Common myeloid progenitor, CD34-positive (primary cell): Measurements from ENCODE around the gene TEK.

ENCODE experiments used
- CTCF ChIA-PET: fragments of 350-600 bp; sonication (Branson Sonifier 250); formaldehyde crosslinking; loops from one replicate; lab custom pipeline; 2021; ENCODE audit warnings: antibody characterized with exemption; lab: Charles Lee
- POLR2A ChIA-PET: fragments of 350-600 bp; sonication (Branson Sonifier 250); formaldehyde crosslinking; loops from one replicate; lab custom pipeline; 2021; ENCODE audit warnings: antibody characterized with exemption; lab: Charles Lee
- DNase-seq, 3 donors: peaks; one replicate each; pipeline versions ENCODE4 v3.0.0 to v3.0.0-alpha.2; 2013
- H3K27ac ChIP-seq, 2 experiments: 1 replicate in 1 of 2; 2 replicates in 1 of 2; pipeline ENCODE4 v1.7.0; 2013; ENCODE audit warnings: inconsistent platforms in 2 of 2, low read length in 2 of 2, mild to moderate bottlenecking in 2 of 2, low read depth in 1 of 2, moderate library complexity in 1 of 2; ENCODE audit not compliant: severe bottlenecking in 2 of 2, insufficient read depth in 1 of 2, poor library complexity in 1 of 2
- H3K27me3 ChIP-seq, 5 experiments: replicated peaks in 2 of 5; 1 replicate in 3 of 5; 2 replicates in 2 of 5; pipeline versions ENCODE4 v1.6.1 to v1.7.0; 2013; ENCODE audit warnings: low read length in 4 of 5, mild to moderate bottlenecking in 2 of 5, moderate library complexity in 2 of 5, inconsistent platforms in 1 of 5; ENCODE audit not compliant: insufficient read depth in 5 of 5, control insufficient read depth in 4 of 5
- H3K36me3 ChIP-seq, 4 experiments: 1 replicate in 2 of 4; 2 replicates in 2 of 4; pipeline versions ENCODE4 v1.6.1 to v1.7.0; 2013; ENCODE audit warnings: low read length in 3 of 4, control low read depth in 1 of 4, mild to moderate bottlenecking in 1 of 4; ENCODE audit not compliant: control insufficient read depth in 4 of 4, insufficient read depth in 4 of 4
- H3K4me1 ChIP-seq, 4 experiments: 1 replicate in 3 of 4; 2 replicates in 1 of 4; pipeline versions ENCODE4 v1.6.1 to v1.7.1; 2013; ENCODE audit warnings: low read length in 3 of 4, mild to moderate bottlenecking in 3 of 4, control low read depth in 1 of 4, inconsistent platforms in 1 of 4, moderate library complexity in 1 of 4; ENCODE audit not compliant: control insufficient read depth in 4 of 4, insufficient read depth in 4 of 4; ENCODE audit errors: control extremely low read depth in 1 of 4
- H3K4me3 ChIP-seq, 7 experiments: 1 replicate in 4 of 7; 2 replicates in 3 of 7; pipeline versions ENCODE4 v1.5.1 to v1.7.0; 2013; ENCODE audit warnings: mild to moderate bottlenecking in 7 of 7, low read length in 6 of 7, moderate library complexity in 6 of 7, inconsistent platforms in 2 of 7, low read depth in 2 of 7, control low read depth in 1 of 7; ENCODE audit not compliant: insufficient read depth in 4 of 7, control insufficient read depth in 1 of 7; ENCODE audit errors: extremely low read depth in 1 of 7
- H3K9me3 ChIP-seq, 5 experiments: 1 replicate in 4 of 5; 2 replicates in 1 of 5; pipeline versions ENCODE4 v1.6.1 to v1.7.1; 2013; ENCODE audit warnings: low read length in 4 of 5, mild to moderate bottlenecking in 2 of 5, inconsistent platforms in 1 of 5, low read depth in 1 of 5, moderate library complexity in 1 of 5; ENCODE audit not compliant: control insufficient read depth in 4 of 5, insufficient read depth in 2 of 5; ENCODE audit errors: control extremely low read depth in 1 of 5
- WGBS: methylation state at CpG from one replicate; pipeline ENCODE4 v1.1.5; 2013; ENCODE audit not compliant: insufficient coverage; 5-methylcytosine and 5-hydroxymethylcytosine counted together

TEK gene

DNA sequence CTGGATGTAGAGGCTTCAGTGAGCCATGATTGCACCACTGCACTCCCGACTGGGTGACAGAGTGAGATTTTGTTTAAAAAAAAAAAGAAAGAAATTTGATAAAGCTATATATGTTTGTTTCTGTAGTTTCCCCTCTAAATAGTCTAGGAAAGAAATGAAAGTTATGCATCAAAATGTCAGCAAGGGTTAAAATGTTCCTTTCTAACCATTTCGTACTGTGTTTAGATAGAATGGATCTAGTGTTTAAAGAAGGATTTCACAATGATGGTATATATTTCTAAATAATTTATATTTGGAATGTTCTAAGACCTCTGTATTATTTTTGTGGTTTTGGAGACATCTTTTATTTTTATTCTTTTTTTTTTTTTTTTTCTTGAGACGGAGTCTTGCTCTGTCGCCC, 22.7 kb downstream of the TEK start:
- Histone ChIP-seq H3K9me3 (no peaks in the 10 kb centered on the region), H3K4me1 (peaks cover 0 to 3% (median 0%) of the 10 kb centered on the region in 4 experiments), H3K27me3 (no peaks in the 10 kb centered on the region), H3K36me3 (no peaks in the 10 kb centered on the region), H3K4me3 (no peak overlapping the region), H3K27ac (no peak overlapping the region)
- CTCF ChIA-PET = no interaction called here
- WGBS = no CpG with 5 or more reads among the region's 4 CpGs
- no peak for DNase-seq
- POLR2A ChIA-PET = no interaction called here

- H3K4me1 ChIP-seq = peaks cover 0 to 2% (median 0%) of the 10 kb centered on the region in 4 experiments
- CTCF ChIA-PET = no interaction called here
- H3K36me3 ChIP-seq = no peaks in the 10 kb centered on the region
- POLR2A ChIA-PET = no interaction called here
- 84% methylated on average over 3 of the region's 4 CpGs for WGBS
- no peak overlapping the region for H3K4me3 ChIP-seq
- no peaks in the 10 kb centered on the region for H3K27me3 ChIP-seq
- no peak overlapping the region for H3K27ac ChIP-seq
- DNase-seq = no peak
- H3K9me3 ChIP-seq = no peaks in the 10 kb centered on the region
Measured at GRCh38 chr9:27133817-27134216, 24.8 kb downstream of the TEK start.

GRCh38 chr9:27142299-27142930, 33.4 kb downstream of the TEK start:
- no peak overlapping the region for H3K27ac ChIP-seq
- H3K27me3 ChIP-seq = no peaks in the 10 kb centered on the region
- H3K4me3 ChIP-seq = no peak overlapping the region
- WGBS = 90% methylated on average over 7 of the region's 7 CpGs
- no peak for DNase-seq
- no peaks in the 10 kb centered on the region for H3K4me1 ChIP-seq
- no peaks in the 10 kb centered on the region for H3K36me3 ChIP-seq
- CTCF ChIA-PET = no interaction called here
- no peaks in the 10 kb centered on the region for H3K9me3 ChIP-seq
- POLR2A ChIA-PET = no interaction called here

DNA sequence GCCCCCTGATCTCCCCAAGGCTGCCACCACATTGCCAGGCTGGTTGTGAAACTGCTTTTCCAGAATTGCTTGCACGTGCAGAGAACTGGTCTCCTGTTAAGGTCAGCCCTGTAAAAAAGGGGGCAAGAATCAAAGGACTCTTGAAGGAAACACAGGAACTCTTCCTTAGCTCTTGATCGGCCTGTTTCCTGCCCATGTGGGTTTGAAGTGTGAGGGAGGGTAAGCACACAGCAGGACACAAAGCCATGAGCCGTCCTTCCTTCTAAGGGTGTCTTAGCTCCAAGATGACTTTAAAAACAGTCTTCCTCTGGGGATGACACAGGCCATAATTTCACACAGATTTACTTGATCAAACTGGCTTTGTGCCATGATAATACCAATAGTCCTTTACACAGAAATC, 36.1 kb downstream of the TEK start:
- ChIA-PET CTCF (interaction anchor here (1.1 kb wide), 1 partner anchor 16 kb away, joined by 3 read pairs; no protein-coding TSS in a partner anchor), POLR2A (no interaction called here)
- H3K9me3 ChIP-seq = no peaks in the 10 kb centered on the region
- WGBS = 67% methylated on average over 1 of the region's 3 CpGs
- H3K27me3 ChIP-seq = peaks cover 0 to 6% (median 2%) of the 10 kb centered on the region in 5 experiments
- H3K4me1 ChIP-seq = no peaks in the 10 kb centered on the region
- no peak overlapping the region for H3K27ac ChIP-seq
- no peak overlapping the region for H3K4me3 ChIP-seq
- H3K36me3 ChIP-seq = no peaks in the 10 kb centered on the region
- no peak for DNase-seq

- peaks cover 0 to 6% (median 4%) of the 10 kb centered on the region in 4 experiments for H3K4me1 ChIP-seq
- H3K4me3 ChIP-seq = no peak overlapping the region
- H3K9me3 ChIP-seq = no peaks in the 10 kb centered on the region
- ChIA-PET POLR2A (interaction anchor here (0.6 kb wide), 1 partner anchor 1588 kb away, joined by 4 read pairs; no protein-coding TSS in a partner anchor), CTCF (interaction anchor here (1.4 kb wide), 1 partner anchor 30 kb away, joined by 3 read pairs; no protein-coding TSS in a partner anchor)
- no peak overlapping the region for H3K27ac ChIP-seq
- H3K27me3 ChIP-seq = peaks cover 0 to 37% (median 6%) of the 10 kb centered on the region in 5 experiments
- no peaks in the 10 kb centered on the region for H3K36me3 ChIP-seq
- DNase-seq = no peak
- 90% methylated on average over 1 of the region's 2 CpGs for WGBS
Measured at GRCh38 chr9:27149651-27150050, 40.6 kb downstream of the TEK start.

DNA sequence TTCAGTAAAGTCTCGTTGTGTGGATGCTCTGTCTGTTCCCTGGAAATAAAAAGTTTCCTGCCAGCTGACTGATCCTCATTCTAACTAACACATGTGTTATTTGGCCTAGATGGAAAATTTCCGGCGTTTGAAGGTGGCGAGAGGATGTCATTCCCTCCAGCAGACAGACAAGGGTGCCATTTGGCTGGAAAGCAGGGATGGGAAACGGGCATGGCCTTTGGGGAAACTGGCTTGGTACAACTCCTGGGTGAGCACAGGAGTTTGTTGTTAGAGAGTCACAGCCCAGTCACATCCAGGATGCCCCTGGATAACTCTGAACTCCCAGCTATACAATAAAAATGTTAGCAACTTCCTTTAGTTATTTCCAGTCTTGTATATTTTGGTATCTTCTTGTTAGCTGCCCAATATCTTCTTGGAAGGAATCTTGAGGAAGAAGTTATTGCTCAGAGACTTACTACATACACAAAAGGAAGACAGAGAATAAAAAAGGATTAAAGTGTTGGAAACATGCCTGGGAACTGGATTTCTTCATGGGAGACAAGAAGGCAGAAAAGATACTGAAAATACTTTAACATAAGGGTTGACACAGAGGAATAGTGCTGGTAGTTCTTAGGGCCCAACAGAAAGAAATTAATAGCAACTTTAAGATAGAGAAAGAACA, 41.9 kb downstream of the TEK start:
- peaks cover 0 to 37% (median 6%) of the 10 kb centered on the region in 5 experiments for H3K27me3 ChIP-seq
- H3K4me1 ChIP-seq = peaks cover 0 to 14% (median 8%) of the 10 kb centered on the region in 4 experiments
- no peak overlapping the region for H3K27ac ChIP-seq
- H3K4me3 ChIP-seq = no peak overlapping the region
- CTCF ChIA-PET = interaction anchor here (1.4 kb wide), 1 partner anchor 29 kb away, joined by 3 read pairs; no protein-coding TSS in a partner anchor
- no peak for DNase-seq
- WGBS = 100% methylated on average over 4 of the region's 5 CpGs
- H3K9me3 ChIP-seq = no peaks in the 10 kb centered on the region
- POLR2A ChIA-PET = no interaction called here
- no peaks in the 10 kb centered on the region for H3K36me3 ChIP-seq
